ENCODE measurements around the gene PRKCE.

PRKCE gene

GRCh38 chr2:45813003-45813941 is 161.8 kb downstream of the PRKCE start:
- DNase-seq (ENCODE audit: low read depth), result no peak

- no peak for DNase-seq (ENCODE audit: low read depth)
These were observed 163.0 kb downstream of the PRKCE start for GRCh38 chr2:45814488-45814887.

GRCh38 chr2:45814951-45815621 is 163.6 kb downstream of the PRKCE start:
- DNase-seq (ENCODE audit: low read depth), result no peak

GRCh38 chr2:45816272-45816671 is 164.8 kb downstream of the PRKCE start:
- no peak for DNase-seq (ENCODE audit: low read depth)

GRCh38 chr2:45818591-45818990 is 167.1 kb downstream of the PRKCE start:
- DNase-seq (ENCODE audit: low read depth), result no peak

GRCh38 chr2:45820048-45820447 is 168.6 kb downstream of the PRKCE start:
- no peak for DNase-seq (ENCODE audit: low read depth)

GRCh38 chr2:45821558-45822271 is 170.2 kb downstream of the PRKCE start:
- DNase-seq (ENCODE audit: low read depth), result no peak

GRCh38 chr2:45822272-45822630 is 170.8 kb downstream of the PRKCE start:
- DNase-seq (ENCODE audit: low read depth), result no peak

- DNase-seq (ENCODE audit: low read depth), result no peak
These were observed 172.3 kb downstream of the PRKCE start for GRCh38 chr2:45823723-45824206.

- no peak for DNase-seq (ENCODE audit: low read depth)
These were observed 173.7 kb downstream of the PRKCE start for GRCh38 chr2:45825001-45825651.

GRCh38 chr2:45826460-45826859 is 175.0 kb downstream of the PRKCE start:
- DNase-seq (ENCODE audit: low read depth), result no peak

GRCh38 chr2:45826884-45827635 is 175.6 kb downstream of the PRKCE start:
- peak; percentile 62 for DNase-seq (ENCODE audit: low read depth)

GRCh38 chr2:45830322-45830721 is 178.8 kb downstream of the PRKCE start:
- no peak for DNase-seq (ENCODE audit: low read depth)

GRCh38 chr2:45833301-45833967 is 182.0 kb downstream of the PRKCE start:
- DNase-seq (ENCODE audit: low read depth), result no peak

GRCh38 chr2:45833968-45834344 is 182.5 kb downstream of the PRKCE start:
- DNase-seq (ENCODE audit: low read depth), result no peak

- DNase-seq (ENCODE audit: low read depth), result no peak
These were observed 182.9 kb downstream of the PRKCE start for GRCh38 chr2:45834372-45834771.

GRCh38 chr2:45834858-45835257 is 183.4 kb downstream of the PRKCE start:
- DNase-seq (ENCODE audit: low read depth), result no peak

GRCh38 chr2:45836316-45836715 is 184.8 kb downstream of the PRKCE start:
- DNase-seq (ENCODE audit: low read depth), result no peak

- no peak for DNase-seq (ENCODE audit: low read depth)
These were observed 185.3 kb downstream of the PRKCE start for GRCh38 chr2:45836740-45837139.

- no peak for DNase-seq (ENCODE audit: low read depth)
These were observed 186.4 kb downstream of the PRKCE start for GRCh38 chr2:45837812-45838341.

All from GM04503 (cell line).